Cardiac fibroblast (primary cell): ENCODE results near the gene DOCK3.

Experiments
- DNase-seq, 2 donors: peaks; one replicate each; pipeline versions ENCODE4 v3.0.0 to v3.0.0-alpha.2; 2010; ENCODE audit warnings: low read depth in 2 of 2
- H3K4me3 ChIP-seq, 2 donors: replicated peaks in 1 of 2; 1 replicate in 1 of 2; 2 replicates in 1 of 2; pipeline ENCODE4 v1.5.1; 2011; ENCODE audit warnings: low read depth in 2 of 2, low read length in 2 of 2, mild to moderate bottlenecking in 2 of 2, moderate library complexity in 1 of 2
- CTCF ChIP-seq: IDR thresholded peaks from one replicate; pipeline ENCODE4 v1.5.1; 2011; ENCODE audit warnings: low read depth, mild to moderate bottlenecking, low read length, inconsistent platforms

DOCK3 gene

GRCh38 chr3:51403675-51404074, 728.9 kb downstream of the DOCK3 start:
- DNase-seq: no peak
- no peak for TF ChIP-seq CTCF
- H3K4me3 ChIP-seq: no peak overlapping the region

- no peak for TF ChIP-seq CTCF
- no peak for DNase-seq
- H3K4me3 ChIP-seq: no peak overlapping the region
Observed at GRCh38 chr3:51408021-51408420, 733.3 kb downstream of the DOCK3 start.

DNA sequence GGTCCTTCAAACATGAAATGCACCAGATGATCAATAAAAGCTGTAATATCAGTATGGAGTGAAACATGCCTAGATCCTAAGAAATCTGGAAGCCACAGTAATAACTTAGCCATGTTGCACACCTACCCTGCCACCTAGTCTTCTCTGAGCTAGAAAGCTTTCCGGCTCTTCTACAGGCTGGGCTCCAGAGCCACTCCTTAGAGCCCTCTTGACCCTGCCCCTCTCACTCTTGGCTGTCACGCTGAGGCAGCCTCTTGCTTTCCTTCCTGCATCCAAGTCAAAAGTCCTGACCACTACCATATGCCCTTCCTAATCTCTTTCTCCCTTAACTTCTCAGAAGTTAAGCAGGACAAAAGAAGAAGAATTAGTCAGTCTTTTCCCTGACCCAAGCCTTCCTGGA, 734.1 kb downstream of the DOCK3 start:
- DNase-seq: no peak
- TF ChIP-seq CTCF: no peak
- H3K4me3 ChIP-seq: no peak overlapping the region

- H3K4me3 ChIP-seq: no peak overlapping the region
- no peak for TF ChIP-seq CTCF
- no peak for DNase-seq
Observed at GRCh38 chr3:51422211-51422610, 747.5 kb downstream of the DOCK3 start.

- no peak for DNase-seq
- no peak for TF ChIP-seq CTCF
- H3K4me3 ChIP-seq: no peak overlapping the region
Observed at GRCh38 chr3:51426921-51427320, 752.2 kb downstream of the DOCK3 start.

DNA sequence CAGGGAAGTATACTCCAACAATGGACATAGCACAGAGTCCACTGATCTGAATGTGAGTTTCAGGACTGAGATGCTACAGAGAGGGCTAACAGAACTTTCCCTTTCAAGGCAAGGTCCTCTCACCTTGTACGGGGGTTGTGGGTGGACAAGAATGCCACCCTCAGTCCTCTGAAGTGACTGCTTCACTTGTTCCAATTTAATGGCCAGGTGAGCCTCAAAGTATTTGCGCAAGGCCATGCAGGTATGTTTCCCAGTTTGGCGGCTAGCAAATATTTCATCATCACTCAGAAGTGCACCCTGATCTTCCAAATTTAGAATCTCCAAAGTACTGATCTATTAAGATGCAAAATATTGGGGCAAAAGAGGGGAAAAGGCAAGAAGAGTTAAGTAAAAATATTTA, 754.4 kb downstream of the DOCK3 start:
- no peak for TF ChIP-seq CTCF
- H3K4me3 ChIP-seq: no peak overlapping the region
- no peak for DNase-seq
